Astrocyte (in vitro differentiated cells and primary cell): ENCODE results near the gene C1orf35.

Source experiments
- EZH2 ChIP-seq: IDR thresholded peaks from 2 replicates; pipeline ENCODE4 v1.6.1; 2012; ENCODE audit warnings: mild to moderate bottlenecking, low read length, inconsistent platforms; ENCODE audit not compliant: insufficient read depth
- TF ChIP-seq, protein P1 (sequence below): IDR thresholded peaks from 2 replicates; pipeline ENCODE4 v1.5.1; 2011; ENCODE audit warnings: low read depth, mild to moderate bottlenecking, inconsistent platforms, low read length, moderate library complexity; ENCODE audit not compliant: insufficient read depth

DNA sequence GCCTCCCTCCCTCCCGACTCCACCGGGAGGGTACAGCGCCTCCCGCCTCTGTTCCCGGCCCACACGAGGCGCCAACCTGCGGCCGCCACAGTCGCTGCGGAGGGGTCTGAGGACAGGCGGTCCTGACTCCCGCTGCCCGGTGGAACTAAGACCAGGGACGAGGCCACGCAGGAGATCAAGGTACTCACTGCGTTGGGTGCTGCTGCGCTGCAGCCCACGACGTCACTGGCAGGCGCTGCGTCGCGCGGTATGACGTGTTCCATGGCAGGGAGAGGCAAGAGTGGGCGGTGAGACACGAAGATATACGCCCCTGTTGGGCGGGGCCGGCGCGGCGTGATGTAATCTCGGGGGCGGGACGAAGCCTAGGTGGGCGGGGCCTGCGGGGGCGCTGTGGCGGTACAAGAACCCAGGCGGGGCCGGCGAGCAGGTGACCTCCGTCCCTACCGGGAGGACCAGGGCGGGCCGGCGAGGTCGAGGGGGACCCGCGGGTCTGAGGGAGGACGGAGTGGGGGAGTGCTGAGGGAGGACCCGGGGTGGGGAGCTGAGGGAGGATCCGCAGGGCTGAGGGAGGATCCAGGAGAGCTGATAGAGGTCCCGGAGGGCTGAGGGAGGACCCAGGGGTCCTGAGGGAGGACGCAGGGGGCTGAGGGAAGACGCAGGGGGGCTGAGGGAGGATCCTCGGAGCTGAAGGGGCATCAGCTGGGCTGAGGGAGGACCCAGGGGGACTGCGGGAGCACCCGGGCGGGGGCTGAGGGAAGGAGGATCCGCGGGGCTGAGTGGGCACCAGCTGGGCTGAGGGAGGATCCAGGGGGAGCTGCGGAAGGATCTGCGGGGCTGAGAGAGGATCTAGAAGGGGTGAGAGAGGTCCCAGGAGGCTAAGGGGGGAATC is 6.2 kb upstream of the C1orf35 start, which contains the start of gene MRPL55:
- TF ChIP-seq, protein P1, sequence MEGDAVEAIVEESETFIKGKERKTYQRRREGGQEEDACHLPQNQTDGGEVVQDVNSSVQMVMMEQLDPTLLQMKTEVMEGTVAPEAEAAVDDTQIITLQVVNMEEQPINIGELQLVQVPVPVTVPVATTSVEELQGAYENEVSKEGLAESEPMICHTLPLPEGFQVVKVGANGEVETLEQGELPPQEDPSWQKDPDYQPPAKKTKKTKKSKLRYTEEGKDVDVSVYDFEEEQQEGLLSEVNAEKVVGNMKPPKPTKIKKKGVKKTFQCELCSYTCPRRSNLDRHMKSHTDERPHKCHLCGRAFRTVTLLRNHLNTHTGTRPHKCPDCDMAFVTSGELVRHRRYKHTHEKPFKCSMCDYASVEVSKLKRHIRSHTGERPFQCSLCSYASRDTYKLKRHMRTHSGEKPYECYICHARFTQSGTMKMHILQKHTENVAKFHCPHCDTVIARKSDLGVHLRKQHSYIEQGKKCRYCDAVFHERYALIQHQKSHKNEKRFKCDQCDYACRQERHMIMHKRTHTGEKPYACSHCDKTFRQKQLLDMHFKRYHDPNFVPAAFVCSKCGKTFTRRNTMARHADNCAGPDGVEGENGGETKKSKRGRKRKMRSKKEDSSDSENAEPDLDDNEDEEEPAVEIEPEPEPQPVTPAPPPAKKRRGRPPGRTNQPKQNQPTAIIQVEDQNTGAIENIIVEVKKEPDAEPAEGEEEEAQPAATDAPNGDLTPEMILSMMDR: no peak
- no peak for TF ChIP-seq EZH2
